ENCODE data around the gene SHANK1.

The SHANK1 gene

DNA sequence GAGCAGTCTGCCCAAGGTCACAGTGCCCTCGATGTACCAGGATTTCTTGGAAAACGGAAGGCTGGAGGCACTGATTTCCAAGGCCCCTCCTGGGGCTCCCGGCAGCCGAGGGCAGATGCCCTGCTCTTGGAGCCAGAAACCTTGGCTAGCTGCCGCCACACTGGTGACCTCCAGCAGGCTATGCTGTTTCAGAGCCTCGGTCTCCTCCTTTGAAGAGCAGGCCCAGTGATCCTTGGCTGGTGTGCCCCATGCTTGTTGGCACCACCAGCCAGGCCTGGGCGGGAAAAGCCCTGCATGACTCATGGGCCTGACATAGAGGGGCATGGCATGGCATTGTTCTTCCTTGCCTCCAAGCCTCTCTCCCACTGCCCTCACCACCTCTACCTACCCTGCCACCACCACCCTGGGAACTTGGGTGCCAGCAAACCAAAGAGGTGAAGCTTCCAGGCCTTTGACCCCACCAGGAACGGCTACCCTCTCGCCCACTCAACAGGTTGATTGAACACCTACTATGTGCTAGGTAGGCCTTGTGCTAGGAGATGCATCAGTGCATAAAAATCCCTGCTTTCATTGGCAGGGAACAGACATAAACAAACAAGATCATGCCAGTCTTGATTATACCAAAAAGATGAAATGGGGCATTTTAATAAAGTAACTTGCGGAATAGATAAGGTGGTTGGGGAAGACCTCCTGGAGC, 2.0 kb upstream of the SHANK1 start:
- Histone ChIP-seq H3K4me3 (ENCODE audit: insufficient read depth, low read length, poor library complexity, severe bottlenecking) (no peak overlapping the region), H3K4me2 (ENCODE audit: low read depth, low read length, poor library complexity, severe bottlenecking) (no peak overlapping the region), H3K9me3 (ENCODE audit: insufficient read depth, low read length) (no peaks in the 10 kb centered on the region), H3K9me2 (replicated peaks; ENCODE audit: insufficient read depth, low read length) (no peaks in the 10 kb centered on the region), H3F3A (ENCODE audit: insufficient read depth) (no peaks in the 10 kb centered on the region), H3K27ac (ENCODE audit: low read depth, low read length) (no peak overlapping the region), H3K36me3 (ENCODE audit: low read length) (no peaks in the 10 kb centered on the region), H3K79me2 (ENCODE audit: insufficient read depth, low read length) (no peaks in the 10 kb centered on the region), H3K9ac (ENCODE audit: low read length) (no peak overlapping the region), H3K27me3 (ENCODE audit: low read length) (no peaks in the 10 kb centered on the region), H4K20me1 (ENCODE audit: low read depth, low read length) (no peaks in the 10 kb centered on the region), H2AFZ (ENCODE audit: low read depth, low read length, severe bottlenecking) (no peak overlapping the region)
- TF ChIP-seq, protein P1, sequence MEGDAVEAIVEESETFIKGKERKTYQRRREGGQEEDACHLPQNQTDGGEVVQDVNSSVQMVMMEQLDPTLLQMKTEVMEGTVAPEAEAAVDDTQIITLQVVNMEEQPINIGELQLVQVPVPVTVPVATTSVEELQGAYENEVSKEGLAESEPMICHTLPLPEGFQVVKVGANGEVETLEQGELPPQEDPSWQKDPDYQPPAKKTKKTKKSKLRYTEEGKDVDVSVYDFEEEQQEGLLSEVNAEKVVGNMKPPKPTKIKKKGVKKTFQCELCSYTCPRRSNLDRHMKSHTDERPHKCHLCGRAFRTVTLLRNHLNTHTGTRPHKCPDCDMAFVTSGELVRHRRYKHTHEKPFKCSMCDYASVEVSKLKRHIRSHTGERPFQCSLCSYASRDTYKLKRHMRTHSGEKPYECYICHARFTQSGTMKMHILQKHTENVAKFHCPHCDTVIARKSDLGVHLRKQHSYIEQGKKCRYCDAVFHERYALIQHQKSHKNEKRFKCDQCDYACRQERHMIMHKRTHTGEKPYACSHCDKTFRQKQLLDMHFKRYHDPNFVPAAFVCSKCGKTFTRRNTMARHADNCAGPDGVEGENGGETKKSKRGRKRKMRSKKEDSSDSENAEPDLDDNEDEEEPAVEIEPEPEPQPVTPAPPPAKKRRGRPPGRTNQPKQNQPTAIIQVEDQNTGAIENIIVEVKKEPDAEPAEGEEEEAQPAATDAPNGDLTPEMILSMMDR (IDR thresholded peaks at IDR 0.05; ENCODE audit: insufficient read depth, low read length, poor library complexity, severe bottlenecking): no peak
- TF ChIP-seq EZH2phosphoT487 (conservative IDR thresholded peaks at IDR 0.05; ENCODE audit: low read length): no peak

DNA sequence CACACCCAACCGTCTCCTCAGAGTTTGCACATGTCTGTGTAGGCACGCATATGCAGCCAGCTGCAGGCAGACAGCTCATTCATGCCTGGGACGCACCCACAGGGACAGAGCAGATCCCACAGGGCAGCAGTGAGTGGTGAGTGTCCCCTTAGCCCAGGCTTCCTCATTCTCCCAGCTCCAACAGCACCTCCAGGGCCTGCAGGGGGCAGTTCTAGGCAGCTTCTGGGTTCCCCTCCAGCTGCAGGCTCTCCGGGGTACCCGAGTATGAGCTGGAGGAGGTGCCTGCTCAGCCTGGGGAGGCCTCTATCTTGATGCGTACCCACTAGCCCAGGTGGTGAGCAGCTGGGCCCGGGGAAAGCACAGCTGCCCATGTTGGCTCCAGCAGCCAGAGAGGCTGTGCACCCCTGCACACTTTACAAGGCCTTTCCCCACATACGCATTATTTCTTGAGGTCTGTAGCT, 1.3 kb upstream of the SHANK1 start:
- no peaks in the 10 kb centered on the region for H3K79me2 ChIP-seq (ENCODE audit: insufficient read depth, low read length)
- H3K36me3 ChIP-seq (ENCODE audit: low read length): no peaks in the 10 kb centered on the region
- H3K4me3 ChIP-seq (ENCODE audit: insufficient read depth, low read length, poor library complexity, severe bottlenecking): no peak overlapping the region
- no peaks in the 10 kb centered on the region for H3K9me2 ChIP-seq (replicated peaks; ENCODE audit: insufficient read depth, low read length)
- H3K9ac ChIP-seq (ENCODE audit: low read length): no peak overlapping the region
- H4K20me1 ChIP-seq (ENCODE audit: low read depth, low read length): no peaks in the 10 kb centered on the region
- H3K9me3 ChIP-seq (ENCODE audit: insufficient read depth, low read length): no peaks in the 10 kb centered on the region
- no peaks in the 10 kb centered on the region for H3F3A ChIP-seq (ENCODE audit: insufficient read depth)
- no peaks in the 10 kb centered on the region for H3K27me3 ChIP-seq (ENCODE audit: low read length)
- H3K4me2 ChIP-seq (ENCODE audit: low read depth, low read length, poor library complexity, severe bottlenecking): no peak overlapping the region
- H2AFZ ChIP-seq (ENCODE audit: low read depth, low read length, severe bottlenecking): no peak overlapping the region
- TF ChIP-seq, protein P1 (IDR thresholded peaks at IDR 0.05; ENCODE audit: insufficient read depth, low read length, poor library complexity, severe bottlenecking): no peak
- TF ChIP-seq EZH2phosphoT487 (conservative IDR thresholded peaks at IDR 0.05; ENCODE audit: low read length): no peak
- no peak overlapping the region for H3K27ac ChIP-seq (ENCODE audit: low read depth, low read length)

DNA sequence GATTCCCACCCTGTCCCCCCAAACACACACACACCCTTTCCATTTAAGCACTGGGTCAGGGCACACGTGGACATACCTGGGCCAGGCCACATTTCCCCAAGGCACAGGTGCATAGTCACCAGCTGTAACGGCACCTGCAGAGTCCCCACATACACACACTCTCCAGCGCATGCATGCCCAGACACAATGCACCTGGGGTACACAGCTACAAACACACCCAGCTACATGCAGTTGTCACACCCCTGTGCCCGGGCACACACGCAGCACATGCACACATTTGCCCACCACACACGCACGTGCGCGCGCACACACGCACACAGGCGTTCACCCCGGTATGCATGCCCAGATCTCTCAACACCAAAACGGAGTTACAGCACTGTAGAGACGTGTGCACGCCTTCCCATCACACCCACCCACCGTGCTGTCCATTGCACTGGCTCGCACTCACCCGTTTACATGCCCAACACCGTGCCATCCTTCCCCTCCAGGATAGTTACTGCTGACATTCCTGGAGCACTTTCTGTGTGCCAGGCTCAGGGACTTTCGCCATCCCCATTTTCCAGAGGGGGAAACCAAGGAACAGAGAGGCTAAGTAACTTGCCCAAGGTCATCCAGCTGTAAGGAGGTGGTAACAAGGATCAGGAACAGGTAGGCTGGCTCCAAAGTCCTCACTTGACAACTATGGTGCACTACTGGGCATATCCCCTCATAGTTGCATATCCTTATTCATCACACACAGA, 749 bp upstream of the SHANK1 start:
- TF ChIP-seq, protein P1 (IDR thresholded peaks at IDR 0.05; ENCODE audit: insufficient read depth, low read length, poor library complexity, severe bottlenecking): no peak
- no peak for TF ChIP-seq EZH2phosphoT487 (conservative IDR thresholded peaks at IDR 0.05; ENCODE audit: low read length)
- Histone ChIP-seq H3K27me3 (ENCODE audit: low read length) (no peaks in the 10 kb centered on the region), H3K27ac (ENCODE audit: low read depth, low read length) (no peak overlapping the region)

More for the DNA sequence above, 749 bp upstream of the SHANK1 start:
- no peak overlapping the region for H3K9ac ChIP-seq (ENCODE audit: low read length)
- H2AFZ ChIP-seq (ENCODE audit: low read depth, low read length, severe bottlenecking): no peak overlapping the region
- no peak overlapping the region for H3K4me2 ChIP-seq (ENCODE audit: low read depth, low read length, poor library complexity, severe bottlenecking)
- no peaks in the 10 kb centered on the region for H3K36me3 ChIP-seq (ENCODE audit: low read length)
- H3F3A ChIP-seq (ENCODE audit: insufficient read depth): no peaks in the 10 kb centered on the region
- no peaks in the 10 kb centered on the region for H3K9me3 ChIP-seq (ENCODE audit: insufficient read depth, low read length)
- no peaks in the 10 kb centered on the region for H3K9me2 ChIP-seq (replicated peaks; ENCODE audit: insufficient read depth, low read length)
- no peaks in the 10 kb centered on the region for H3K79me2 ChIP-seq (ENCODE audit: insufficient read depth, low read length)
- H3K4me3 ChIP-seq (ENCODE audit: insufficient read depth, low read length, poor library complexity, severe bottlenecking): no peak overlapping the region
- no peaks in the 10 kb centered on the region for H4K20me1 ChIP-seq (ENCODE audit: low read depth, low read length)

Data from SU-DHL-6 (cell line).